ENCODE measurements around the gene TCF7.

DNA sequence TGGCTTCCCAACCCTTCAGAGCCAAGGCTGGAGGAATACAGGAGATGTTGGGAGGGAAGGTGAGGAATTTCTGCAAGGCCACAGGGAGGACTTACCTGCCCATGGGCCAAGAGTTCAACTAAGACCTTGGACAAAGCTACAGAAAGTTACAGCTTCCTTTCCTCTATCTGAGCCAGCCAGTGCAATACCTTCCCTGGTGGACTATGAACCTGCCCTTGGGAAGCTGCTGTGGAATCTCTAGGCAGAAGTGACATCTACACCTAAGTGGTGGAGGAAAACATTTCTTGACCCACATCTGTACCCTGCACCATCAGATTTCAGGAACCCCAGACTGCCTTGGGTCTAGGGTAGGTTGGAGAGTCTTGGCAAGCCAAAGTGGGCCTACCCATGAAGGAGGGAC is 69.0 kb downstream of the TCF7 start:
- no peak for TF ChIP-seq ZNF274 (IDR thresholded peaks at IDR 0.05; ENCODE audit: low read depth, low read length)
- no peak for TF ChIP-seq YY1 (IDR thresholded peaks at IDR 0.05; ENCODE audit: insufficient read depth, insufficient read length)
- TF ChIP-seq SUZ12 (IDR thresholded peaks at IDR 0.05; ENCODE audit: extremely low read depth, insufficient read depth, insufficient read length) = no peak

All from NT2/D1 (cell line).